ENCODE data around the gene NAMPT.

NAMPT gene

DNA sequence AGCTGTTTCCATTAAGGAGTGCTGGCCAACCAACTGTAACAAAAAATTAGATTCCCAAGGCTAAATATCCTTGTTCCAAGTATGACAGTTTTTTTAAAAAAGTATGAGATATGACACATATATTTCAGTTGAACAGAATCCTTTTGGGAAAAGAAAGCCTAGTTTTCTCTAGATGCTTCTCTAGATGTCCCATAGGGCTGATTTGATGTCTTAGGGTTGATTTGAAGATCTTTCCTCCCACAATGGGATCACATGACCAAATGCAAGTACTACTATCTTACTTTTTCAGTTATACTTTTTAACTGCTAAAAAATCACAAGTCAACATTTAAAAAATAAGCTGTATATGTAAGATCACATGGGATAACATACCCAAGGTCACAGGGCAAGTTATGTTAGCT, 3.7 kb downstream of the NAMPT start:
- in situ Hi-C loops (cut with HindIII; ENCODE audit: low pct_ligation_motif_present, low pct_unique_long_range_greater_than_20kb, low sequenced_read_pairs), result no loop called here
- no peak for DNase-seq

DNA sequence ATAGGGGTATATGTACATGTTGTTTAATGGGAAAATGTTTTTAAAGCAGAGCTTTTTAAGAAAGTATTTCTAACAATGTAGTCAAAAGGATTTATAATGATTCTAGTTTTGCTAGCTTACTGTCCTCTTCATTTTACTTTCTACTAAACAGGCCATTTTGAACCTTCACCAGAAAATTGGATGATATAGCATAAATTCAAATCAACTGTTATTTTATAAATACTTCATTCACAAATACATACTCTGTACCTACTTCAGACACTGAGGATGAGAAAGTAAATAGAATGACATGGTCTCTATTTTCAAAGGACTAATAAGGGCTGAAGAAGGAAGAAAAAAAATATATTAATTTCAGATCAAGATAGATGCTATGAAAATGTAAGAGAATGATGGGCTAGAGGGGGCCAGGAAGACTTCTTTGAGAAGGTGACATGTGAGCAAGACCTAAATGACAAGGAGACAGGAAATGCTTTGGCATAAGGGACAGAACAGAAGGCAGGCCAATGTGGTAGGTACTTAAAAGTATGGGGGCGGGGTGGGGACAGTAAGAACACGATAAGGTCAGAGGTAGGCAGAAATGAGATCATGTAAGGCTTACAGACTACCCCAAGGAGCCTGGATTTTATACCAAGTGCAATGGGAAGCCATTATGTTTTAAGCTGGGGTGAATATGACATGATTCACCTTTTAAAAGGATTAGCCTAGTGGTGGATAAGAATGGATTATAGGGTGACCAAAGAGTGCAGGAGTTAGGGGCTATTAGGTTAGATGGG, 5.2 kb downstream of the NAMPT start:
- DNase-seq, result no peak
- in situ Hi-C loops (cut with HindIII; ENCODE audit: low pct_ligation_motif_present, low pct_unique_long_range_greater_than_20kb, low sequenced_read_pairs), result no loop called here

DNA sequence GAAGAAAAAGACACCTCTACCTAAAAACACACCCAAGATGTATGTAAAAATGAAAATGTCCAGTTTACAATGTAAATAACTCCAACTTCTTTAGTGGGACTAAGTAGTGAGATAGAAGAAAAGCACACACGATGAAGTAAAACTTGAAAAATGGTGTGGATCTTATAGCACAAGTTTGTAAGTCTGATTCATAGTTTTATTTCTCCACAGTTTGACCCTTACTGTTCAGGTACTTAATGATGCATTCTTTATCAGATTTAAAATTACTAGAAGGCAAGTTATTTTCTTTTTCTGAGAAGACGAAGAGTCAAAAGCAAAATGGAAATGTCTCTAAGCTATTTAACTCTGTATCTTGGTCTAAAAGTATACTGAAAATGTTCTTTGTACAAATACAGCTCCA, 6.1 kb downstream of the NAMPT start:
- DNase-seq, result no peak
- in situ Hi-C loops (cut with HindIII; ENCODE audit: low pct_ligation_motif_present, low pct_unique_long_range_greater_than_20kb, low sequenced_read_pairs), result no loop called here

DNA sequence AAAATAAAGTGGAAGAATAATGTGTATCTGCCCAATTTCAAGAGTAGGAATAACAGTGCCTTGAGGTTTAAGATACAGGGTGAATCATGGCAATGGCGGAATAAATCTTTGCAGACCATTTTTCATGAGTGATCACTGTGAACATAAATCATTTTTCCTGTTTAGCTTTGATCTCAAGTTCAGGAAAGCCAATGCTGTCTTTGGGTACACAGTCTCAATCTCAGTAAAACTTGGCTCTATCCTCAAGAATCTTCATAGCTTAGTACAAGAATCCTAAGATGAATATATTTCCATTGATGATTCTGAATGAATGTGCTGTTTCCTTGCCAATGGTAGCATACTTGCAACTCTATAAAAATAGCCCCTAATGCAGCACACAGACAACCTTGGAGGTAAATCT, 6.8 kb downstream of the NAMPT start:
- DNase-seq, result no peak

DNA sequence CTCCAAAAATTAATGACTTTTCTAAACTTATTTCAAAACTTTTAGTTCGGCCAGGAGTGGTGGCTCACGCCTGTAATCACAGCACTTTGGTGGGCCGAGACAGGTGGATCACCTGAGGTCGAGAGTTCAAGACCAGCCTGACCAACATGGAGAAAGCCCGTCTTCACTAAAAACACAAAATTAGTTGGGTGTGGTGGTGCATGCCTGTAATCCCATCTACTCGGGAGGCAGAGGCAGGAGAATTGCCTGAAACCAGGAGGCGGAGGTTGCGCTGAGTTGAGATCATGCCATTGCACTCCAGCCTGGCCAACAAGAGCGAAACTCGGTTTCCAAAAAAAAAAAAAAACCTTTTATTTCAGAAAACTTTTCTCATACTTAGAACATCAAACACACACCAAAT, 8.3 kb downstream of the NAMPT start:
- in situ Hi-C loops (cut with HindIII; ENCODE audit: low pct_ligation_motif_present, low pct_unique_long_range_greater_than_20kb, low sequenced_read_pairs), result no loop called here
- DNase-seq, result no peak

More for the DNA sequence above, 6.8 kb downstream of the NAMPT start:
- in situ Hi-C loops (cut with HindIII; ENCODE audit: low pct_ligation_motif_present, low pct_unique_long_range_greater_than_20kb, low sequenced_read_pairs), result no loop called here

DNA sequence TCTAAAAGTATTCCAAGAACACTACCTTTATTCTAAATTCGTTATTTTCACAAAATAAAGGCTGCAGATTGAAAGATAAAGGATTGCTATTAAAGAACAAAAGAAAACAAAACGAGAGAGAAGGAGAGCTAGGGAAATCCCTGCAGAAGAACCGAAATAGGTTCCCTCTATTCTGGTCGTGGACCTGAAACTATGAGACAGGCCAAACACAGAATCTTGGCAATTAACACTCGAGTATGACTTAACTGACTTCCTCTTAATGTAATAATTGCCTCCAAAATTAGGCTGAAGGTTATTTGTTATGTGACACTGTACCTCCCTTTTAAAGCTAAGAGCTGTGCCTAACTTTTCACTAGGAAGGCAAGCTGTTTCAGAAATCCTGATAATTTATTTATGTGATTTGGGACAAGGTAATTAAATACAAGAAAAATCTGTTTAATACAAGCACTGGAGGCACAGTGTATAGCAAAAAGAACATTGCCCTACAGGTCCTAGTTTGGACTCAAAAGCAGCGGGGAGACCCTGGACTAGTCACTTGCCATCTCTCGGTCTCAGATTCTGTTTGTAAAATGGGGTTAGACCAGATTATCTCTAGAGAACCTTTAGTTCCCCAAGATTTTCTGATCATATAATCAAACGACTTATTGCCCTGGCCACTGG, 11.6 kb downstream of the NAMPT start:
- DNase-seq, result no peak
- in situ Hi-C loops (cut with HindIII; ENCODE audit: low pct_ligation_motif_present, low pct_unique_long_range_greater_than_20kb, low sequenced_read_pairs), result no loop called here

DNA sequence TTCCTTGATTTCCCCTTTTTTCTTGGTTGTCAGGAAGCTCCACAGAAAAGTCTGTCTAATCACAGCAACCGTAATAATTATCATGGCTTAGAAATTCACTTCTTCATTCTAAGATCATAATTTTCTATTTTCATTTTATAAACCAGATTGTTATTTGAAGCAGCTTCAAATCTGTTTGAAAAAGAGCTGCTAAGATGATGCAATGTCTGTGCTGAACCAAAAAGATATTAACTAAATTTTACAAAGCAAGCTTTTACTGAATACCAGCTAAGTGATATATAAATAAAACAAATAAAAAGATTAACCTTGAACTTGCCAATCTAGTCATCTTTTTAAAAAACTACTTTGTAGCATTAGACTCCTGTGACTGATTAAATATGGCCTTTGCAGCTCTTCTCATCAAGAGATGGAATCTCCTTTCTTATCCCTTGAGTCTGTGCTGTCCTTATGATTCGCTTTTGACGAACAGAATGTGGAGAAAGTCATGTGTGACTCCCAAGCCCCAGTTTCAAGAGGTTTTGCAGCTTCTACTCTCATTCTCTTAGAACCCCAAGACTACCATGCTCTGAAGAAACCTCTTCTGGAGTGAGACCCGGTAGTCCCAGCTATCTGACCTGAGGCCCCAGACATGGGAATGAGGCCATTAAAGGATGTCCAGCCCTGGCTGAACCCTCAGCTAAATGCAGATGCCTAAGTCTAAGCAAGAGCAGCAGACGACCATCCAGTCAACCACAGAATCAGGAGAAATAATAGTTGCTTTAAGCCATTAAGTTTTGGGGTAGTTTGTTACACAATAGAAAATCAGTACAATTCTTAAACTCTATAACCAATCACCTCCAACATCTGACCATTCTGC, 14.4 kb downstream of the NAMPT start:
- in situ Hi-C loops (cut with HindIII; ENCODE audit: low pct_ligation_motif_present, low pct_unique_long_range_greater_than_20kb, low sequenced_read_pairs), result no loop called here

DNA sequence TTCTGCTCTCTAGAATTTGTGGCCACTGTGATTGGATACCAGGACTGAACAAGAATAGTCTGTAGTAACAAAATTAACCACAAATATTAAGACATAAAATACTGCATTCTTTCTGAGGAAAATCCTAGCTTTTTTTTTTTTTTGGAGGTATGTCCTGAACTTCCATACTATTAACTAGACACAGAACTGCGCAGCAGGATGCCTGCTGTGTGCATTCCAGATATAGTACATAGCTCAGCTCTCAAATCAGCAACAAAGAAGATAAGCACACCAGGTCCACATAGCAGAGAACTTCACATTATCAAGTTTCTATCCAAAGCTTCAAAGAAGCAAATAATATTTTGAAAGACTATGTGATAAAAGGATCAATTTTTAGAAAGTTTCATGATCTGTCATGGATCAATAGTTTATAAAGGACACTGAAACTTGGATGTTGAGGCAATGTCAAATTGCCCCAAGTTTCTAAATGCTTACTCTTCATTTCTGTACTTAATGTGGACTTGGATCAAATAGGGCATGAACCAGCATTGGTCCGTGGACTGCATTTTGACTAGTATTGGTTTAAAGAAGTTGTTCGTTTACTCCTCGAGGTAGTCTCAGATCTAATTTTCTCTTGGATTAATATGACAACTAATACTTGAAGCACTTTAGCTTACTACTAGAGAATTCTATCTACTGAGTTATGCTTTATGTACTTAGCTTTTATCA, 15.4 kb downstream of the NAMPT start:
- no peak for DNase-seq

More for the DNA sequence above, 14.4 kb downstream of the NAMPT start:
- no peak for DNase-seq

DNA sequence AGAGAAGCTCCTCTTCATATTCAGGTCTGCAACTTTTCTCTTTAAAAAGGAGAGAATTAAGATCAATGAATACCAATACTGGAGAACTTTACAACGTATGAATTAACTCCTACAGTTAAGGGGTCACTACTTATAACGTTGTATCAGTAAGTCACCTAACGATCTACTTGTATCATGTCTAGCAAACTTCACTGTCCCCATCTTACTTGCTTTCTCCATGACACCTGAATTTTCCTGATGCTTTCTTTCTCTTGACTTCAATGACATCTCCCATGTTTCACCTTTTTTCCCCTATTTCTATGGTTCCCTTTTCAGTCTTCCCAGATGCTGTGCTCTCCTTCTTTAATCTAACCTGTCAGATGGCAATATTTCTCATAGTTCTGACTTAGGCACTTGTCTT, 19.6 kb downstream of the NAMPT start:
- DNase-seq, result no peak
- in situ Hi-C loops (cut with HindIII; ENCODE audit: low pct_ligation_motif_present, low pct_unique_long_range_greater_than_20kb, low sequenced_read_pairs), result no loop called here

More for the DNA sequence above, 15.4 kb downstream of the NAMPT start:
- in situ Hi-C loops (cut with HindIII; ENCODE audit: low pct_ligation_motif_present, low pct_unique_long_range_greater_than_20kb, low sequenced_read_pairs), result no loop called here

DNA sequence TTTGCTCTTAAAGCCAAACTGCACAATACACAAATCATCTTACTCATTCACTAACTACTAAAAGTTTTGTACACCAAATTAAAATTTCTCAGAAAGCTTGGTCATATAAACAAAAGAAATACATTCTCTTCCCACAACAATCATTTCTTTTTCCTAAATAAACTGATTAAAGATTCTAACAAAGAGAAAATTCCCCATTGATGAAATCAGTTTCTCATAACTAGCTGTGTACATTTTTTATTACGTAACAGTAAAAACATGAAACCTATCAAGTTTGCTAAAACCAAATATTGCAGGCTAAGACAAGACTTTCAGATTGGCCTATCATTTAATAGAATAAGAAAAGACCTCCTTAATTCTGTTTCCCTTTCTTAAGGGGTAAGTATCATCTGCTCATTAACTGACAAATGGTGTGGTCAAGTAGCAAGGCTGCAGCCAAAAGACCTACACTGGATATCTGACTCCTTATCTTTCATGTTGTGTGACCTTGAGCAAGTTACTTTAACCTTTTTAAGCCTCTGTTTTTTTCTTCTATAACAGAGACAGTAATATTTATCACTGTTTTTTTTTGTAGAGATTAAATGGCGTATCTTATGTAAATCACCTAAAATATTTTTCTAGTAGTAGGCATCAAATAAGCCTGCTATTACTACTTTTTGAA, 22.4 kb downstream of the NAMPT start:
- no peak for DNase-seq
- in situ Hi-C loops (cut with HindIII; ENCODE audit: low pct_ligation_motif_present, low pct_unique_long_range_greater_than_20kb, low sequenced_read_pairs), result no loop called here

DNA sequence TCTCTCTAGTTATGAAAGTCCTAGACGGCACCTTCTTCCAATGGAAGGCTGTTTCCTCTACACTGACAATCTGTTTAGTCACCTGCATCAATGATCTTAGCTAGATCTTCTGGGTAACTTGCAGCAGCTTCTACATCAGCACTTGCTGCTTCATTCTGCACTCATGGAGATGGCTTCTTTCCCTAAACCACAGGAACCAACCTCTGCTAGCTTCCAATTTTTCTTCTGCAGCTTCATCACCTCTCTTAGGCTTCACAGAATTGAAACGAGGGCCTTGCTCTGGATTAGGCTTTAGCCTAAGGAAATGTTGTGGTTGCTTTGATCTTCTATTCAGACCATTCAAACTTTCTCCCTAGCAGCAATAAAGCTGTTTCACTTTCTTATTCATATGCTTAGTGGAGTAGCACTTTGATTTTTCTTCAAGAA, 24.6 kb downstream of the NAMPT start:
- no peak for DNase-seq
- in situ Hi-C loops (cut with HindIII; ENCODE audit: low pct_ligation_motif_present, low pct_unique_long_range_greater_than_20kb, low sequenced_read_pairs), result no loop called here

DNA sequence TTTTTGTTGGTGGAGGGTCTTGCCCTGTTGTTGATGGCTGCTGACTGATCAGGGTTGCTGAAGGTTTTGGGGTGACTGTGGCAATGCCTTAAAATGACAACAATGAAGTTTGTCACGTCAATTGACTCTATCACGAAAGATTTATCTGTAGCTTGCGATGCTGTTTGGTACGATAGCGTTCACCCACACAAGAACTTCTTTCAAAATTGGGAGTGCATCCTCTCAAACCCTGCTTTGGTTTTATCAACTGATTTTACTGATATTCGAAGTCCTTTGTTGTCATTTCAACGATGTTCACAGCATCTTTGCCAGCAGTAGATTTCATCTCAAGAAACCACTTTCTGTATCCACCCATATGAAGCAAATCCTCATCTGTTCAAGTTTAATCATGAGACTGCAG, 26.0 kb downstream of the NAMPT start:
- in situ Hi-C loops (cut with HindIII; ENCODE audit: low pct_ligation_motif_present, low pct_unique_long_range_greater_than_20kb, low sequenced_read_pairs), result no loop called here
- DNase-seq, result no peak

DNA sequence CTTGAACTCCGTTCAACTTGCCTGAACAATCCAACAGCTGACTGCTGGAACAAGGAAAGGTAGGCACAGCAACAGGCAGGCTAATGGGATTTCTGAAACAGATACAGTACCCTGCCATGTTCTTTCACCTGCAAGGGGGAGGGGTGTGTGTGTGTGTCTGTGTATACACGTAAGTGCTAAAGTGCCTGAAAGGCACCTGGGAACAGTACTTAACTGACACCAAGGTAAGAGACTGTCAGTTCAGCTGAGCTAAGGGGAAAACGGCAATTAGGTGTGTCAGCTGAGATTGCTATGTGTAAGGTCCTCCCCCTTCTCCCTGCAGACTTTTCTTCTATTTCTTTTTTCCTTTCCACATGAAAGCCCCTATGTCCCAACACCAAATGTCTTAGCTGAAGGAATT, 27.0 kb downstream of the NAMPT start:
- in situ Hi-C loops (cut with HindIII; ENCODE audit: low pct_ligation_motif_present, low pct_unique_long_range_greater_than_20kb, low sequenced_read_pairs), result no loop called here
- DNase-seq, result no peak

DNA sequence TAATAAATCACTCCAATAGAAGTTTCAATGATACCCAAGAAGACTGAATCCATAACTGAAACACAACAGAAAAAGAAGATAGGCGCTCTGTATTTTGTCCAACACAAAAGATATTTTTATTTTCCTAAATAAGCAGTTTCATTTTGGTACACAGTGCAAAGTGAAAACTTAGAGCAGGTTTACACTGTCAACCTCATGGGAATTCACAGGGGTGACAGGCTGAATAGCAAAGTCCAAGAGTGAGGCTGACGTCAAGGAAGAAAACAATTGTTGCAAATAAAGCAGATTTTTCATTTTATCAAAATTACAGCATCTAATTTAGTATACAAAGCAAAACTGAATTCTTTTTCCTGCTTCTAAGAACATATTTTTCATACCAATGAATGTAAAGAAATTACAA, 28.6 kb downstream of the NAMPT start:
- DNase-seq, result no peak
- in situ Hi-C loops (cut with HindIII; ENCODE audit: low pct_ligation_motif_present, low pct_unique_long_range_greater_than_20kb, low sequenced_read_pairs), result no loop called here

DNA sequence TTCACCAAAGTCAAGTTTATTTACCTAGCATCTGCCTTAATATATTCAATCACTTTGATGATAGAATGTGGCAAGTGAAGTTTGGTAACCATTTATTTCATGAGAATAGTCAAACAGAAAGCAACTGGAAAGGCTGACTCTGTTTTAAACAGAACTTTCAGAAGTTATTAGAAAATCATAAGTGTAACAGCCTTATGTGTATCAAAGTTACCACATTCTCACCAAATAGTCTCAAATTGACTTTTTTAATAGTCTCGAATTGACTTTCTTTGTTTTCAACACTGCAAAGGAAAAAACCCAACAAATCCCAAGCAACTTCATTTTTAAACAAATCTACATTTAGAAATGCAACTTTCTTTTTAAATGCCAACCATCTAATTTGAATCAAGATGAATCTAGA, 29.5 kb downstream of the NAMPT start:
- DNase-seq, result no peak
- in situ Hi-C loops (cut with HindIII; ENCODE audit: low pct_ligation_motif_present, low pct_unique_long_range_greater_than_20kb, low sequenced_read_pairs), result no loop called here

DNA sequence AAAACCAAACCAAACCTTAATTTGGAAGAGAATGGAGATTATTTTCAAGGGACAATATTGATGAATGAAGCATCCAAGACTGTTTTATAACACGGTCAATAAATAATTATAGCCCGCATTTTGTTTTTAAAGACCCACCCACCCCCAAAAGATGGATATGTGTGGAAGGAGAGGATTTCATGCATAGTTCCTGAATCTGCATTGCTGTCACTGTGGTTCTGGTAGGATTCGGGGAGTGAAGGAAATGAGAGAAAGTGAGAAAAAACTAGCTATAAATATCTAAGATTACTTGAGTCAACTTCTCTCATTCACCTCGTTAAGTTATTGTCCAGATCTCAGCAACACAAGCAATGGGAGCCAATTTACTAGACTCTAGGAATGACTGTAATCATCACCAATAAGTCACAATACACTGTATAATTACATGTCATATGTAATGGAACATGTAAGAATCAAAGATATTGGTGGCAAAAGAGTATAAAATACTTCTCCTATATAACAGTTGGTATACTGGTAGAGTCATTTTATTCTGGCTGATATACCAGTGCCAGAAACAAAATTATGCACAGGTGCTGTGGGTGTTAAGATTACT, 30.2 kb downstream of the NAMPT start:
- in situ Hi-C loops (cut with HindIII; ENCODE audit: low pct_ligation_motif_present, low pct_unique_long_range_greater_than_20kb, low sequenced_read_pairs), result no loop called here
- no peak for DNase-seq

DNA sequence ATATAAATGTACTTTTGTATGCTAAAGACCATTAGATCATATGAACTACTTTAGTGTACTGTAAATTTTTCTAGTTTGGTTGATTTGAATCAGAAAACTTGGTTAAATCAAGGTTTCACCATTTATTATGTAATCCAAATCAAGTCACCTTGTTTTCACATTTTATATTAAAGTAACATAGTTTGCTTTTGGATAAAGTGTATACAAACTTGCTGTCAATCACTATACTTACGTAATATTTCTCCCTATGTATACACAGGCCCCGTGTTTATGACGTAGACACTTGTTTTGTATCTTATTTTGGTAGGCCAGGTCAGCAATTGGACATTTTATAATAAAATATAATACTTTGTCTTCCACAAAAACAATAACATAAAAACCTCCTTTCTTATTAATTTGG, 32.2 kb downstream of the NAMPT start:
- DNase-seq, result no peak
- in situ Hi-C loops (cut with HindIII; ENCODE audit: low pct_ligation_motif_present, low pct_unique_long_range_greater_than_20kb, low sequenced_read_pairs), result no loop called here

DNA sequence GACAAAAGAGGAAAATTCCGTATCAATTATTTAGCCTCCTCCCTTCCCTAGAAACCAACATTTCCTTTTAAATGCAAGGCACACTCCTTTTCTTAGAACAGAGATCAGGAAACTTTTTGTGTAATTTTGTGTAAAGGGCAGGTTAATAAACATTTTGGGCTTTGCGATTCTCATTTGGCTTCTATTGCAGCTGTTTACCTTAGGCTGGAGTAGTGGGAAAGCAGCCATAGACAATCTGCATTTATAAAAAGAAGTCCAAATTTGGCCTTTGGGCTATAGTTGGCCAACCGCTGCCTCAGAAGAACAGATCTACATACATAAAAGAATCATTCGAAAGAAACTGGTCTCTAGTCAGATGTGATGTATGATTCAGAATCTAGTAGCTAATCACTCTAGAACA, 35.3 kb downstream of the NAMPT start:
- in situ Hi-C loops (cut with HindIII; ENCODE audit: low pct_ligation_motif_present, low pct_unique_long_range_greater_than_20kb, low sequenced_read_pairs), result no loop called here
- DNase-seq, result no peak
